NCI-H2196 treated with DMSO at 0.1 percent for 48 hours (cell line): Measurements from ENCODE around the gene HNRNPC.
"Not testable (repeated sequence)": the region's sequence is repeated elsewhere in the genome, so short reads cannot be mapped to it uniquely, and the experiment has no call there.

Experiments used
- DNase-seq: peaks from one replicate; lab custom pipeline; 2025; ENCODE audit not compliant: unreplicated experiment; lab: John Stamatoyannopoulos, UW

The HNRNPC gene

DNA sequence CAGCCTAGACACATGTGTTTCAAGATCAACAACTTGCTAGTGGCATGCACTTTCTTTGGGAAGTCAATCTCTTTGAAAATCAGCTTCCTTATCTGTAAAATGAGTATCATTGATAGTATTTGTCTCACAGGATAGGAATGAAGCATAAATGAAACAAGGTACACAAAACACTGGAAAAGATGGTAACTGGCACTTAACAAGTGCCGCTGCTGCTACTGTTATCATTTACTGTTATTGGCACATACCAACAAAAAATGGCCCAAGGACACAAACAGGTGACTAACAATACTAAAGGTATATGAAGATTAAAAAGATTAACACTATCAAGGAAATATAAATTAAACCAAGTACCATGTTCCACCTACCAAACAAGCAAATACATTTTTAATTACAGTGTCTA lies 20.9 kb downstream of the HNRNPC start:
- DNase-seq: no peak

DNA sequence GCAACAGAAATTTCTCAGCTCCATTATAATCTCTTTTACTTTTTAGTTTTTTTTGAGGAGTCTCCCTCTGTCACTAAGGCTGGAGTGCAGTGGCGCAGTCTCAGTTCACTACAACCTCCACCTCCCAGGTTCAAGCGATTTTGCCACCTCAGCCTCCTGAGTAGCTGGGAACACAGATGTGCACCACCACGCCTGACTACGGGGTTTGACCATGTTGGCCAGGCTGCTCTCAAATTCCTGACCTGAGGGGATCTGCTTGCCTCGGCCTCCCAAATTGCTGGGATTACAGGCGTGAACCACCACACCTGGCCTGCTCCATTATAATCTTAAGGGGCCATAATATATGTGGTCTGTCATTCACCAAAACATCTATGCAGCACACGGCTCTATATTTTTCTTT lies 23.4 kb downstream of the HNRNPC start:
- DNase-seq: no peak

DNA sequence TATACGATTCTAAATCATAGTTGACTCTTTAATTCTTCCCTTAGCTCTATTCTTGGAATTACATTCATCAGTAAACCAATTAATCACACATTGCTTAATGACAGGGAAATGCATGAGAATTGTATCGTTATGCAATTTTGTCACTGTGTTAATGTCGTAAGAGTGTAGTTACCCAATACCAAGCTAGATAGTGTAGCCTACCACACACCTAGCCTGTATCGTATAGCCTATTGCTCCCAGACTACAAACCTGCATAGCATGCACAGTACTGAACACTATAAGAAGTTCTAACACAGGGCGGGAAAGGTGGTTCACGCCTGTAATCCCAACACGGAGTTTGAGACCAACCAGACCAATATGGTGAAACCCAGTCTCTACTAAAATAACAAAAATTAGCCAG lies 24.7 kb downstream of the HNRNPC start:
- no peak for DNase-seq

DNA sequence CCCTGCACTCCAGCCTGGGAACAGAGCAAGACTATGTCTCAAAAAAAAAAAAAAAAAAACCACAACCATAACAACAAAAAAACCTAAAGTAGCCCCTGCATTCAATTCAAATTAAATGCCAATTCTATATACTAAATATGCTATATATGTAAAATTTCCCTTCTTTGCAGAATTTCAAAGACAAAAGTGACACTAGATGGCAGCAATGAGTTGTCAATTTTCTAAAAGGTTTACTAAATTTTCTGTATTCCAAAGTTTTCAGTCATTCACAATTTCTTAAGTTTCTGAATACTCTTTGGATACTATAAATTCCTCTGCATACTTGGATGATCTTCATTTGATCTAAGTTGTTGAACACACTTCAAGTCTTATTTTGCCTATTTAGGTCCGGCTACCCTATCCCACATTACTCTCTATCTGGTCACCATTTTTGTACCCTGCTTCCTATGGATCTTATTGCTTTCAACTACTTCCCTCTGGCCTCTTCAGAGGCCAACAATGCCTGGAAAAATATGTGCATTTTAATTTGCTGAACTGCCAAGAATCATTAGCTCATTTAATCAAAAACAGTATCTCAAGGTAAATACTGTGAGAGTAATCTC lies 27.9 kb downstream of the HNRNPC start:
- DNase-seq: no peak

DNA sequence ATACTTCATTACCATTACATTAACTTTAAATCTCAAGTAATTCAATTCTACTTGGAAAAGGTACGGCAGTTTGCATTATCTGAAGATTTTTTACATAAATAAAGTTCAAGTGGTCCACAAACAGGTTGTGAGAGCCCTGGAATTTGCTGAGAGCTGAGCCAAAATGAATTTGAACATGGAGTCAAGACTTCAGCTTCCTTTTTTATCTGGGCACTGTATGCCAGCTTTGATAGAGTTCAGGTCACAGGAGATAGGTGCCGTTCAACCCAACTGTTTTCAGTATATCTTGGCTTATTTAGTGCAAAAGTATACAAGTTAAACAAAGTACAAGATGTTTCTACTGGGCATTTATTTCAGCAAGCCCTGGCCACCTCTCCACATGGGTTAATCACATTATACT lies 28.8 kb downstream of the HNRNPC start:
- no peak for DNase-seq

DNA sequence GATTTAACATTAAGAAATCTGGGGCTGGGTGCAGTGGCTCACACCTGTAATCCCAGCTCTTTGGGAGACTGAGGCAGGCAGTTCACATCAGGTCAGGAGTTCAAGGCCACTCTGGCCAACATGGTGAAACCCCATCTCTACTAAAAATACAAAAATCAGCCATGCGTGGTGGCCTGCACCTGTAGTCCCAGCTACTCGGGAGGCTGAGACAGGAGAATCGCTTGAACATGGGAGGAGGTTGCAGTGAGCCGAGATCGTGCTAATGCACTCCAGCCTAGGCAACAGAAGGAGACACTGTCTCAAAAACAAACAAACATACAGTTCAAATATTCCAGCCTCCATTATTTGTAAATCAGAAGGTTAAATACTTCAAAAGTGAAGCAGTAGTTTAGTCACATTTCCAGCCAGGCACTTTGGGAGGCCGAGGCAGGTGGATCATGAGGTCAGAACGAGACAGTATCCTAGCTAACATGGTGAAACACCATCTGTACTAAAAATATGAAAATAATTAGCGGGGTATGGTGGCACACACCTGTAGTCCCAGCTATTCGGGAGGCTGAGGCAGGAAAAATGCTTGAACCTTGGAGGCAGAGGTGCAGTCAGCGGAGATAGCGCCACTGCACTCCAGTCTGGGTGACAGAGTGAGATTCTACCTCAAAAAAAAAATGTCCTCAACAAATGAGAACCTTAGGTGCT lies 30.3 kb downstream of the HNRNPC start:
- no peak for DNase-seq

DNA sequence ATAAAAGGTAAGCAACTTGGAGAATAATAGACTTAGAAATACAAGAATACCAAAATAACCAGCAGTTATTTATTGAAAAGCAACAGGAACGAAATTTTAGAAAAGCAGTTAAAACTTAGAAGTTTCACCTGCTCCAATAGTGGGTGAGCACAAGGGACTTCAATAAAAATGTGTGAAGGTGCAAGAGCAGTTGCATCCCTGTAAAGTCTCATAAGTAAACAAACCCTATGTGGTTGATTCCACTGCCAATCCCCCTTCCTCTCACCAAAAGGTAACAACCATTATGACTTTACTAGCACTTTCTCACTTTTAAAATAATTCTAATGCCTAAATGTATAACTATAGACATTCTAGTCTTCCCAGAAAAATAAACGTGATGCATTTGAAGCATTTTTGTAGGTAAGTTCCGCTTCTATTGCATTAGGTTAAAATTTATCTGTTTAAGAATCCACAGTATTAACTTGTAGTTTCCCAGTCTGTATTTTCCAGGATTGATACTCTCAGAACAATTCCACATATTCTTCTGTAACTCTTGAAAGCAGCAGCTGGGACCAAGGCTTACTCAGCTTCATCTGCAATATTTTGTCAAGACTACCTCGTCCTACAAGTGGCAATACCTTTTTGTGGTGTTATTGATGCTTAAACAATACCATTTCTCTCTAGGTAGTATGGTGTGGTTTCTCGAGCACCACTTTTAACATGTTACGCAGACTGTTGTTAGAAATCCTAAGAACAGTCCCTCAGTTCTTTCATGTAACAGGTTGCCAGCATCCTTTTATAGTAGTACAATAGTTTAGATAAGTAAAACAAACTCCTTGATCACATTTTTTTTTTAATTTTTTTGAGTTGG lies 32.1 kb downstream of the HNRNPC start:
- DNase-seq: no peak

DNA sequence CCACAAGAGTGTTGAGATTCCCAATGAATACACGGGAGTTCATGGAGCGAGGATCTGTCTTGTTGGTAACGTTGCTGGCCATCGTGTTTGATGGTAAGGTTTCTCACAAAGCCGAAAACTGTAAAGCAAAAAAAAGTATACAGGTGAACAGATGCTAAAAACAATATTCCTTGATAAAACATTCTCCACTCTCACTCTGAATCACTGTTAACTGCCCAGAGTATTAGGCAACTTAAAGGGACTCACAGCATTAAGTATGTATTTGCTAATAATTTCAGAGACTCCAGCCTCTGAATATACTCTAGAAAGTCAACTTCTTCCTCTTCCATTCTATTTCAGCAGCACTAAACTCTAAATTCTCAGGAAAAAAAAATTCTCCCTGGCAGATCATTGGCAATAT lies 35.1 kb downstream of the HNRNPC start:
- no peak for DNase-seq

DNA sequence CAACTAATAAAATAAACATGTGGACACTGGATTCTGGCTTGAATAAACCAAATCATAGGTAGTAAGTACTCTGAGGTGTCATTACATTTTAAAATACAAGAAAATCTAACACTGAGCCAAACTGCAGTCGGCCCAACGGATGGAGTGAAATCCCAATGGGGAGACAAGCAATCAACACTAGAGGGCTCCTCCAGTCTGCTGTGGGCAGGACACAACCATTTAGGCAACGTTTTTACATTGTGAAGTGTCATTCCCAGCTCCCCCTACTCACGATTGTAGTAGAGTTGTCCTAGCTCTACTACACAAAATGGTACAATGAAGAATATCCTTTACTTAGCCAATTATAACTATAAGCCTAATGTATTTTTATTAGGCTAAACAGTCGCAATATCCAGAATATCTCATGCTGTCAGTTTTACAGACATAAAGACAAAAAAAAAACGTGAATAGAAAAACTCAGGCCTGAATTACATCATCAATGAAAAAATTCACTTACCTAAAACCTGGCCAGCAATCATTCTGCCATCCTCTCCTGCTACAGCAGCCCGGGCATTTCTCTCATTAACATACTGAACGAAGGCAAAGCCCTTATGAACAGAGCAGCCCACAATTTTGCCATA lies 35.7 kb downstream of the HNRNPC start:
- DNase-seq: no peak

DNA sequence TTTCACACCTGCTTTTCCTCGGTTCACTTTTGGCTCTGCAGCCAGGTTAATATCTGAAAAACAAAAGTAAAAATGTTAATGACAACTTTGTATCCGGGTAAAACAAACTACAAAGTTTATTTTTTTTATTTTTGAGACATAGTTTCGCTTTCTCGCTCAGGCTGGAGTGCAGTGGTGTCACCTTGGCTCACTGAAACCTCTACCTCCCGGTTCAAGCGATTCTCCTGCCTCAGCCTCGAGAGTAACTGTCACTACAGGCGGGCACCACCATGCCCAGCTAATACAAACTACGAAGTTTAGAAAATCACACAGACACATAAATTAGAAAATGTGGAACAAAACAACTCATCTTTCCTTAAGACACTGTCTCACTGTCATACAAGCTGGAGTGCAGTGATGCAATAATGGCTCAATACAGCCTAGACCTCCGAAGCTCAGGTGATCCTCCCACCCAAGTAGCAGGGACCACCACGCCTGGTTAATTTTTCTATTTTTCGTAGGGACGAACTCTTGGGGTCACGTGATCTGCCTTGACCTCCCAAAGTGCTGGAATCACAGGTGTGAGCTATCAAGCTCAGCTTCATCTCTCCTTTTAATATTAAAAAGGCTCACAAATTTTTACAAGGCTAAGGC lies 38.1 kb downstream of the HNRNPC start:
- no peak for DNase-seq

DNA sequence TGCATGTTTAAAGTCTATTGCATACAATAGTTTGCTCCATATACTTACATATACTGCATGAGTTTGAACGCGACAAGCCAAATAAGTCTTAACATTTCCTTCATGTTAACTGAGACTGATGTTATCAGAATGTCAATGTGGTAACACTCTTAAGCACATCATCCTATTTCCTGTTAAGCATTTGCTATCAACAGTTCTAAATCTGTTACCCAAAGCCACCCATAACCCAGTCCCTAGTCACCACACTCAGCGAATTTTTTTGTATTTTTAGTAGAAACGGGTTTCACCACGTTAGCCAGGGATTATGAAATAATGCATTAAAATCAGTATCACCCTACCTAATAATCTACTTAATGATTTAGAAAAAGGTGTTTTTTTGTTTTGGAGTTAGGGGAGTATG lies 39.4 kb downstream of the HNRNPC start:
- no peak for DNase-seq

DNA sequence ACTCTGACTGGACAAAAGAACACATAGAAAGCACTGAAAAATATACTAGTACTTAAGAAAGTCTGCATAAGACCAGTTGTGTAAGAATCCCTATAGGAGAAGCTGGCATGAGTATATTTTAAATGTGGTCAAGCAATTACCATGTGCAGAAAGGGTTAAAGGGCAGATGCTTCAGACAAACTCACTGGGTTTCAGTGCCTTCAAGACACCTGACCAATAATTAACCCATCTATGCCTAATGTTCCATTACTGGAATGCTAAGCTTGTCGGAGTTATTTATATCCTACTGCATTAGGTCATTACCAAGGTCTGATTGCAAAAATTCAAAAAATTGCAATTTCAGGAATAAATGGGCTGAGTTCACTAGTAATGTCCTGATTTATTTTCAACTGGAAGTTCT lies 41.3 kb downstream of the HNRNPC start:
- DNase-seq: no peak

DNA sequence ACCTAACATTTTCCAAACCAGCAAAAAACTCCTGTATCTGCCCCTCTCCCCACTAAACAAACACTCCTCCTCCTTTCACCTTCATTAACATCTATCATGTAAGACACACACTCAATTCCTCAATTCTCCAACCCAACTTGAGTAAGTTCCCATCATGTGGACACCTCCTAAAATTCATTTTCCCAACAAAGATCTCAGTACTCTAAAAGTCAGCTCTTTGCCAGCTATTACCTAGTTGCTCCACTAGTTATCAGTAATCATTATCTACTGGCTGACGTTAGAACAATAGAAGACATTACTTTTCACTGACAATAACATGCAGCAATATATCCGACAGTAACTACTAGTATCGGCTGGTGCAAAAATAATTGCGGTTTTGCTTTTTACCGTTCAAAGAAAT lies 42.1 kb downstream of the HNRNPC start:
- DNase-seq: no peak

DNA sequence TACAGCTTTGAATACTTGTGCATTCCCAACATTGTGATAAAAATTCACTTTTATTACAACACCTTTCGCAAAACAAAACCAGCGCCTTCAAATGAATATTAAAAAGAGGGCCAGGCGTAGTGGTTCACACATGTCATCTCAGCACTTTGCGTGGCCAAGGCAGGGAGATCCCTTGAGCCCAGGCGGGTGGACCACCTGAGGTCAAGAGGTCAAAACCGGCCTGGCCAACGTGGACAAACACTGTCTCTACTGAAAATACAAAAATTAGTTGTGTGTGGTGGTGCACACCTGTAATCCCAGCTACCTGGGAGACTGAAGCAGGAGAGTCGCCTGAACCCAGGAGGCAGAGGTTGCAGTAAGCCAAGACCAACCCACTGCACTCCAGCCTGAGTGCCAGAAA lies 42.8 kb downstream of the HNRNPC start:
- DNase-seq: no peak

DNA sequence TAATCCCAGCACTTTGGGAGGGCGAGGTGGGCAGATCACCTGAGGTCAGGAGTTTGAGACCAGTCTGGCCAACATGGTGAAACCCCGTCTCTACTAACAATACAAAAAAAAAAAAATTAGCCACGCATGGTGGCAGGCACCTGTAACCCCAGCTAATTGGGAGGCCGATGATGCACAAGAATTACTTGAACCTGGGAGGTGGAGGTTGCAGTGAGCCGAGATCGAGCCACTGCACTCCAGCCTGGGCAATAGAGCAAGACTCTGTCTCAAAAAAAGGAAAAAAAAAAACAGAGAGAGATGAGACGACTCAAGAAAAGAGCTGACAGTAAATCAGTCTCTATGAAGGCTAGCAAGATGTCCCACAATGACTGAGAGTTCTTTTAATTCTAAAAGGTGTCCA lies 44.1 kb downstream of the HNRNPC start:
- not testable (repeated sequence) for DNase-seq

DNA sequence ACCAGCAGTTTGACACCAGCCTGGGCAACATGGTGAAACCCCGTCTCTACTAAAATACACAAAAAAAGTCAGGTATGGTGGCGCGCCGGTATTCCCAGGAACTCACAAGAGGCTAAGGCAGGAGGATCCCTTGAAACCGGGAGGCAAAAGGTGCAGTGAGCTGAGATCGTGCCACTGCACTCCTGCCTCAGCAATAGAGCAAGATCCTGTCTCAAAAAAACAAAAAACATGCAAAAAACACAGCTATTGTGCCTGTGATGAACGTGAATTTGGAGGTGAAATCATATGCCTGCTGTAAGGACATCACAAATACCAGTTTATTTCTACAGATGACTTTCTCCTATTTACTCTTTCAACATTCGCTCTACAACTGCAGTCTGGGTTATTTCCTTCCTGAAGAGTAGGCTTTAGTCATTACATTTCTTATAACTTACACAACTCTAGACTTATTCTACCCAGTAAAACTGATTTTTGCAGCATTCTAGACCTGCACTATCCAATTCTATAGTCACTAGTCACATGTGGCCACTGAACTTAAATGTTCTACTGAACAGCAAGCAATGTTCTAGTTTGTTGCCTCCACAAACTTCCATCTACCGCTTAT lies 48.3 kb downstream of the HNRNPC start:
- DNase-seq: no peak

DNA sequence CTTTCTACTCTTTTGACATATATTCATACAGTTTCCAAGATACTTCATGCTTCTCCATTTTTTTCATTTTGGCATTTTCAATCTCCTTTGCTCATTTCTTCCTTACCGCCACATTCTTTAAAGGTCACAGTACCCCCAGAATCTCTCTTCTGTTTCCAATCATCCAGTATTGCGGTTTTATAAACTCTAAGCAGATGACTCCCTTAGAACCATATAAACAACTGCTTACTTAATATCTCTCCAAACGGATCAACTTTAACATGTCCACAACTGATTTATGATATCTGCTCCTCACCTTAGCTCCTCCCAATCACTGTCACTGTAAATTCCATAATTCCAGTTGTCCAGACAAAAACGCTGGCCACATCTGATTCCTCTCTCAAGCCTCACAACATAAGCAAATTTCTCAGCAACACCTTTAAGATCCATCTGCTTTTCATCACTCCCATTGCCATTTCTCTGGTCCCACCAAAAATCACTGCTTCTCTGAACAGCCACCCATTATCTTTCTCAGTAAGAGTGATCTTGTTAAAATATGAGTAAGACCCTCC lies 49.6 kb downstream of the HNRNPC start:
- DNase-seq: no peak

DNA sequence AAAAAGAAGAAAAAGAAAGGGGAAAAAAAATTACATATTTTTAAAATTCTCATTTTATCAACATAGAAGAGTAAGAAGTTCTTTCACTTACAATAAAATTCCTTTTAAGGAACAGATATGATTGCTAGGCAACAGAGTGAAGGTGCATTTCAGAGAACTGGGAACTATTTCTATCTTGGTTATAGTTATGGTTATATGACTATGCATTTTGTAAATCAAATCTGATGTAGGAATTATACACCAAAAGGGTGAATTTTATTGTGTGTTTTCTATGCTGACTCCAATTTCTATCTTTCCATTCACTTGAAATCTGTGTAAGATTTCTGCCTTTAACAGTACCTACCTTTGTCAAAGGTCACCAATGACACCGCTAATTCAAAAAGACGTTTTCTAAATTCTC lies 50.1 kb downstream of the HNRNPC start:
- DNase-seq: no peak

DNA sequence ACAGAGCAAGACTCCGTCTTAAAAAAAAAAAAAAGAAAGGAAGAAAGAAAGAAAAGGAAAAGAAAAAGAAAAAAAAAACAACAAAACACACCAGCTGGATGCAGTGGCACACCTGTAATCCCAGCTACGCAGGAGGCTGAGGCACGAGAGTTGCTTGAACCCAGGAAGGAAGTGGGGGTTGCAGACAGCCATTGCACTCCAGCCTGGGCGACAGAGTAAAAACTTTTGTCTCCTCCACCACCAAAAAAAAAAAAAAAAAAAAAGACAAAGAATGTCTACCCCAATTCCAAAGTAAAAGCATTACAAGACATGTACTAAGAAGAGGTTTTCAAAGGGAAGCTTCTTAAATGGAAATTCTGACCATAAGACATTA lies 53.4 kb downstream of the HNRNPC start:
- no peak for DNase-seq

DNA sequence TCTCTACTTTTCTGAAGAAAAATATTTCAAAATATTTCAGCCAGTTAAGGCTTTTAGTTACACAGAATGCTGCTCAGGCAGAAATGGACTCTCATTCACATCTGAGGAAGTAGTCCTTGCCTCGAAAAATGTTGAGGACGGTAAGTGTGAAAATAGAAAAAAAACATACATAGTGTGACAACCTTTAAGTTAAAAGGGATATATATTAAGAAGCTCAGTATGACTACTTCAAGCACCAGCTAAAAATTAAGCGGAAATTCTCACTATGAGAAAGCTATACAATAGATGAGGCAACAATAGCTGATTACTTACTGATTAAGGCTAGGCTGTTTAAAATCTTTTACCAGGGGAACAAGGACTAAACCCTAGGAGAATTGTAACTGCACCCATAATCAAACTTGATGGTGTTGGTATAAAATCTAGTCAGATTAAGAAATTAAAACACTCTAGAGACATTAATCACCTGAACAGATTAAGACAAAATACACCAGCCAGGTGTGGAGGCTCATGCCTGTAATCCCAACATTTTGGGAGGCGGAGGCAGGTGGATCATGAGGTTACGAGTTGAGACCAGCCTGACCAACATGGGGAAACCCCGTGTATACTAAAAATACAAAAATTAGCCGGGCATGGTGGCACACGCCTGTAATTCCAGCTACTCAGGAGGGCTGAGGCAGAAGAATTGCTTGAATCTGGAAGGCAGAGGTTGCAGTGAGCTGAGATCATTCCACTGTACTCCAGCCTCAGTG lies 53.9 kb downstream of the HNRNPC start:
- no peak for DNase-seq
